HepG2 (cell line): ENCODE measurements around the gene P2RX5.

Source experiments
- KDM6A ChIP-seq: IDR thresholded peaks from 2 replicates; pipeline ENCODE4 v1.6.1; 2016; ENCODE audit warnings: low read depth
- ZNF101 ChIP-seq: sonication (generic); formaldehyde crosslinking; IDR thresholded peaks from 2 replicates; pipeline ENCODE4 v1.4.0; 2020; ENCODE audit warnings: mild to moderate bottlenecking, low read depth, missing genetic modification reagents, borderline replicate concordance
- TF ChIP-seq, protein P1 (sequence below): sonication (generic); formaldehyde crosslinking; IDR thresholded peaks from 2 replicates; pipeline ENCODE4 v1.5.0; 2020; ENCODE audit warnings: mild to moderate bottlenecking, missing genetic modification reagents, moderate library complexity

DNA sequence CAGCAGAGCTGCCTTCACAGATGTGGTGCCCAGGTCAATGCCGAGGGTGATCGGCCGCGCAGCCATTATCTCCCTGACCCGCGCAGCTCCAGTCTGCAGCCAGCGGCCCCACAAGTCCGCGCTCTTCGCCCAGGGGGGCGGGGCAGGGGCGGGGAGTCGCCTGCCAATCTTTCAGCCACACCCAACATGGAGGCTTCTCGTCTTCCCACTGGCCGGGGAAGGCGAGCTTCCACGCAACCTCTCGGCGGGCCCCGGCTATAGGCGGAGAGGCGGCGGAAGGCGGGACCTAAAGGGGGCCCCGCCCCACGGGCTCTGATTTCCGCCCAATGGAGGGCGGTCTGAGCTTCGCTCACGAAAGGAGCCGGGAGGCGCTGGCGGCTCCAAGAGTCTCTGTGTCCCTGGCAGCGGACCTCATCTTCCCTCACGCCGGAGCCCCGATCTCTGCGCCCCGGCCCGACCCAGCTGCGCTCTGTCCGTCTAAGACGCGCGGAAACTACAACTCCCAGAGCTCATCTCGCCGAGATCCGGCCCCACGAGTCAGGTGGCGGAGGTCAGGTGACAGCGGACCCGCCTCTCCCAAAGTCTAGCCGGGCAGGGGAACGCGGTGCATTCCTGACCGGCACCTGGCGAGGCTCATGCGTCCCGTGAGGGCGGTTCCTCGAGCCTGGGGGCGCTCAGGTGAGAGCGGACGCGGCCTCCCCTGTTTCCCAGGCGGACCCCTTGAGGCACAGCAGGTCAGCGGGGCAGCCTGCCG lies 59.6 kb downstream of the P2RX5 start, which contains the start of the genes CTNS and SHPK:
- TF ChIP-seq, protein P1, sequence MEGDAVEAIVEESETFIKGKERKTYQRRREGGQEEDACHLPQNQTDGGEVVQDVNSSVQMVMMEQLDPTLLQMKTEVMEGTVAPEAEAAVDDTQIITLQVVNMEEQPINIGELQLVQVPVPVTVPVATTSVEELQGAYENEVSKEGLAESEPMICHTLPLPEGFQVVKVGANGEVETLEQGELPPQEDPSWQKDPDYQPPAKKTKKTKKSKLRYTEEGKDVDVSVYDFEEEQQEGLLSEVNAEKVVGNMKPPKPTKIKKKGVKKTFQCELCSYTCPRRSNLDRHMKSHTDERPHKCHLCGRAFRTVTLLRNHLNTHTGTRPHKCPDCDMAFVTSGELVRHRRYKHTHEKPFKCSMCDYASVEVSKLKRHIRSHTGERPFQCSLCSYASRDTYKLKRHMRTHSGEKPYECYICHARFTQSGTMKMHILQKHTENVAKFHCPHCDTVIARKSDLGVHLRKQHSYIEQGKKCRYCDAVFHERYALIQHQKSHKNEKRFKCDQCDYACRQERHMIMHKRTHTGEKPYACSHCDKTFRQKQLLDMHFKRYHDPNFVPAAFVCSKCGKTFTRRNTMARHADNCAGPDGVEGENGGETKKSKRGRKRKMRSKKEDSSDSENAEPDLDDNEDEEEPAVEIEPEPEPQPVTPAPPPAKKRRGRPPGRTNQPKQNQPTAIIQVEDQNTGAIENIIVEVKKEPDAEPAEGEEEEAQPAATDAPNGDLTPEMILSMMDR (CRISPR knock-in tag): no peak
- TF ChIP-seq KDM6A (CRISPR knock-in tag) (no peak), ZNF101 (CRISPR knock-in tag) (no peak)
